GM19463 (cell line): ENCODE results near the gene ZNF281.

Source experiments
- ATAC-seq: cut with Tn5 transposase; IDR thresholded peaks from one replicate; pipeline ENCODE4 v1.9.1; 2021; ENCODE audit warnings: mild to moderate bottlenecking, moderate library complexity; ENCODE audit not compliant: unreplicated experiment

Gene ZNF281

GRCh38 chr1:200392625-200393185, 17.1 kb downstream of the ZNF281 start:
- no peak for ATAC-seq

- ATAC-seq: no peak
Observed at GRCh38 chr1:200391747-200392146, 18.1 kb downstream of the ZNF281 start.

GRCh38 chr1:200388791-200389190, 21.0 kb downstream of the ZNF281 start:
- no peak for ATAC-seq

DNA sequence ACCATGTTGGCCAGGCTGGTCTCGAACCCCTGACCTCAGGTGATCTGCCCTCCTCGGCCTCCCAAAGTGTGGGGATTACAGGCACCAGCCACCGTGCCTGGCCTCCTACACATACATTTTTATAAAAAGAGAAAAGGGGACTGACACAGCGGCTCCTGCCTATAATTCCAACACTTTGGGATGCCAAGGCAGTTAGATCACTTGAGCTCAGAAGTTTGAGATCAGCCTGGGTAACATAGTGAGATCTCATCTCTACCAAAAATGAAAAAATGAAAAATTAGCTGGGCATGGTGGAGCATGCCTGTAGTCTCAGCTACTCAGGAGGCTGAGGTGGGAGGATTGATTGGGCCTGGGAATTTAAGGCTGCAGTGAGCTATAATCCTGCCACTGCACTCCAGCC, 23.4 kb downstream of the ZNF281 start:
- ATAC-seq: no peak

DNA sequence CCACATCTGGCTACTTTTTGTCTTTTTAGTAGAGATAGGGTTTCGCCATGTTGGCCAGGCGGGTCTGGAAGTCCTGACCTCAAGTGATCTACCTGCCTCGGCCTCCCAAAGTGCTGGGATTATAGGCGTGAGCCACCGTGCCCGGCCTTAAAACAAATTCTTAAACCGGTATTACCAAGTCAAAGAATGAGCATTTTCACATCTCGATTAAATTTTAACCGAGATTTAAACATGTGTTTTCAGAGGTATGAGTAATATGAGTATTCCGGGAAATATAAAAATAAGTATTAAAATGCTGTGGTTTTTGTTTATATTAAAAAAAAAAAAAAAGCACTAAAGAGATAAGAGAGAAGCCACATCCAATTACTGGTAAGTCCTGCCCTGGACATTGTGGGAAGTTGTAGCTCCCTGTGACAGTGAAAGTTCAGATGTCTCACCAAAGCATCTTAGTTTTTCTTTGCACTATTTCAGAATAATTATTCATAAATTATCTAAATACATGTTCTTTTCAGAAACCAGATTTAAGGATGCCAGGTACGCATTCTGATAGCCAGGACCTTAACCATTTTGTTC, 24.9 kb downstream of the ZNF281 start:
- no peak for ATAC-seq

GRCh38 chr1:200381256-200381984, 28.4 kb downstream of the ZNF281 start:
- ATAC-seq: no peak

- ATAC-seq: peak; percentile 85
Observed at GRCh38 chr1:200380589-200381021, 29.2 kb downstream of the ZNF281 start.

DNA sequence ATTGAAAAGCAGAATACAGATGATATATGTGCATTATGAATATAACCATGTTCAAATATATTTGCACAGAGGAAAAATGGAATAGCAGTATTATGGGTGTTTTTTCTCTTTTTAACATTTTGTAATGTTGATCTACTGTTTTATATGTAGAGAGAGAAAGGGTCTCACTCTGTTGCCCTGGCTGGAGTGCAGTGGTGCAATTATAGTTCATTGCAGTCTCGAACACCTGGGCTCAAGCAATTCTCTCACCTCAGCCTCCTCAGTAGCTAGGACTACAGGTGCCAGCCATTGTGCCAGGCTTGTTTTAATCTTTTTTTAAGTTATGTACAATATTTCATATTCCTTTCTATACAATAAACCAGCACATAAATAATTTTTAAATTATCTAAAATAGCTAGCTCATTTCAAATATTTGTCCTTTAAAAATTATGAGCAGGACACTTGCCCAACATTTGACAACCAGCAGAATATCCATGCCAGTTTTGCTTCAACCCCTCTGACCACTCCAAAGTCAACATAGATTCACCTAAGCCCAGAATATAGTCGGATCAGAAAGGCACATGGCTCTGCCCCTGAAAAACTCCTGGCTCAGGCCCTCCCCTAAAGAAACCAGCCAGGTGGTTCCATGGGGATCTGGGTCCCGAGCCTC, 29.8 kb downstream of the ZNF281 start:
- no peak for ATAC-seq

DNA sequence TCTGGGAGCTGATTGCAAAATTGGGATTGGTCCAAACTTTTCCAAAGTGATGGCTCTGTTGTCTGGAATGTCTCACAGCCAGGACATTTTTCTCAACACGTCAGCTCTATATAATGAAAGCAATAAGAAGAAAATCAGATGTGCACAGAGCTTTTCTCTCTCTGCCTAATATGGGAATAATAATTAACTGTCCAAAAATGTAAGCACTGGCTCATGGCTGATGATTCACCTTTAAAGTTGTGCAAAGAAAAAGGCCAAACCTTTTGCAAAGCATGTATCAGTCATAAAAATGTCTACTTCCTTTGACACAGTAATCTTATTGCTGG, 30.4 kb downstream of the ZNF281 start:
- no peak for ATAC-seq

DNA sequence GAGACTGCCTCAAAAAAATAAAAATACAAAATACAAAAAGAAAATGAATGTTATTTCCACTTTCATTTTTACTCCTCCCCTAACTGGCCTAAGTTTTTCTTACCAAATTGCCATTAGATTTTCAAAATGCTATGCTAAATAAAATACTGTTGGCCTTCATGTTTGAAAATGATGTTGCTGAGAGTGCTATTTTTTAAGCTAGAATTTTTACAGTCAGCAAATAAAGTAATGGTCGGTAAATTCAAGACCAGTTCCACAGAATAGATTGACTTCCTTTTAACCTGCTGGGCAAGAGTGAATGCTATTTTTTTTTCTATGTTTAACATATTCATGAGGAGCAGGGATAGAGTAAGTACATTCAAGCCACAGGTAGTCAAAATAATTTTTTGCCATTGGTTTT, 31.7 kb downstream of the ZNF281 start:
- ATAC-seq: no peak

DNA sequence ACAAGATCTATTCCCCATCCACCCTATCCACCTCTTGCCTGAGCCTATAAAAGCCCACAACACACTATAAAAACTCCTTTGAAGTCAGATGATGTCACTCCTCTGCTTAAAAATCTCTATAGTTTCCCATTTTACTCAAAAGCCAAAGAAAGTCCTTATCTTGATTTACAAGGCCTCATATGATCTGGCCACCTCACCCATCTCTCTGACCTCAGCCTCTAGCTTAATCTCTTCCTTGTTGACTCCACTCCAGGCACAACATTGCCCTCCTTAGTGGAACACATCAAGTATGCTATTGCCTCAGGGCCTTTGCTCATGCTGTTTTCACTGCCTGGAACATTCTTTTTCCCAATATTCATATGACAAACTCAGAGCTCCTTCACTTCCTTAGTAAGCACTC, 33.3 kb downstream of the ZNF281 start:
- no peak for ATAC-seq

DNA sequence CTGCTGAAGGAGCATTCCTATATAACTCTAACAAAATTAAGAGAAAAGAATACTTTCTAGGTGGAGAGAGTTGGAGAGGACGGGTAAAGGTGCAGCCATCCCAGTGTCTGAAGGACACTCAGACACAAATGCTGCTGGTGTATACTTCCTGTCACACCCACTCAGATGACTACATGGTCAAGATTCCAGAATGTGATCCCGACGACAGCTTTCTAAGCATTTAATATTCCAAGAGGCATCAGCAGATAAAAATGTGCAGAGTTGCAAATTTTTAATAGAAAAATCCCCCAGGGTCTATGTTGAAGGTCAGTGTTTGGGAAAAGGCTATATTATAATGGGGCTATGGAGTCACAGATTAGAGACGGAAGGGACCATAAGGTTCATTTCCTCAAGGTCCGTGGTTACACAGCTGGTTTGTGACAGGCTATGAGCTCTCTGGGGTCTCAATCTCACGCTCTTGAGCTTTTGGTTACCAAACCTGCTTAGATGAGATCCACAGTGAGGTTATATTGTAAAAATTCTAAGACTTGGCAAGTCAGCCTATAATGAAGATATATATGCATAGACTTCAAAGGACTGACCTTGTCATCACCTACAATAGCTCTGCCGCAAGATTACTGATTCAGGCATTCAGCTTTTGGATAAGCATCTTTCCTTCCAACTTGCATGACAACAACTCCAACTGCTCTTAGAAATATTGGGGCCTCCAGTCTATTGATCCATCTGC, 35.1 kb downstream of the ZNF281 start:
- ATAC-seq: no peak

DNA sequence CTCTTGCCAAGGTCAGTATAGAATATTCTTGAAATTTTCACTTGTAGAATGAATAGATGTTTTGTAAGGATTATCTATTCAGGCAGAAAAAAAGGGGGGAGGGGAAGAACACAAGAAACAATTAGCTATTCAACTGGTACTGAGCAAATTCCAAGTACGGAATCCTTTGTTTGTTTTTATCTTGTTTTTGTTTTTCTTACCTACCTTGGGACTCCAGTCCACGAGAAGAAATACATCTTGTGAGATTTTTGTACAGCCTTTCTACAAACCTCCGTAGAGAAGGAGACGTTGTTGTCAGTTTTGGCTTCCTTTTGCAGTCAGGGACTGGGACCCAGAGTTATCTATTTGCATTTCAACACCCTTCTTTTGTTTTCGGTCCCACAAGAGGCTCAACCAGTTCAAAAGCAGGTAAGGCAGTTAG, 36.0 kb downstream of the ZNF281 start:
- peak; percentile 50 for ATAC-seq

- no peak for ATAC-seq
Observed at GRCh38 chr1:200372885-200373181, 37.0 kb downstream of the ZNF281 start.

- no peak for ATAC-seq
Observed at GRCh38 chr1:200372095-200372884, 37.5 kb downstream of the ZNF281 start.

GRCh38 chr1:200369706-200370105, 40.1 kb downstream of the ZNF281 start:
- ATAC-seq: no peak

DNA sequence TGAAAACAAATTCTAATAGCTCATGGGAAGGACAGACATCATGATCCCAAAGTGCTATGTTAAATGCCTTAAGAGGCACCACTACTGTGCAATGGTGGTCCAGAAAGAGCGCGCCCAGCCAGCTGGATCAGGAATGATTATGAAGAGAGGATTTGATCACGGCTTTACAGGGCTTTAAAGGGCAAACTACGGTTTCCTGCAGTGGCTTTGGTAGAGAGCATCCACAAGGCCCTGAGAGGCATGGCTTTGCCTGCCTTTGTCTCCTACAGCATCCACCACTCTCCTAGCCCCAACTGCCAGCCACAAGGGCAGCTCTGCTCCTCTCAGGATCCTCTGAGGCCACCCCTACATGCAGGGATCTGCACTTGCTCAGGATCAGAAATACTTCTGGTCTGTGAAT, 40.7 kb downstream of the ZNF281 start:
- no peak for ATAC-seq

GRCh38 chr1:200368556-200368955, 41.3 kb downstream of the ZNF281 start:
- no peak for ATAC-seq

DNA sequence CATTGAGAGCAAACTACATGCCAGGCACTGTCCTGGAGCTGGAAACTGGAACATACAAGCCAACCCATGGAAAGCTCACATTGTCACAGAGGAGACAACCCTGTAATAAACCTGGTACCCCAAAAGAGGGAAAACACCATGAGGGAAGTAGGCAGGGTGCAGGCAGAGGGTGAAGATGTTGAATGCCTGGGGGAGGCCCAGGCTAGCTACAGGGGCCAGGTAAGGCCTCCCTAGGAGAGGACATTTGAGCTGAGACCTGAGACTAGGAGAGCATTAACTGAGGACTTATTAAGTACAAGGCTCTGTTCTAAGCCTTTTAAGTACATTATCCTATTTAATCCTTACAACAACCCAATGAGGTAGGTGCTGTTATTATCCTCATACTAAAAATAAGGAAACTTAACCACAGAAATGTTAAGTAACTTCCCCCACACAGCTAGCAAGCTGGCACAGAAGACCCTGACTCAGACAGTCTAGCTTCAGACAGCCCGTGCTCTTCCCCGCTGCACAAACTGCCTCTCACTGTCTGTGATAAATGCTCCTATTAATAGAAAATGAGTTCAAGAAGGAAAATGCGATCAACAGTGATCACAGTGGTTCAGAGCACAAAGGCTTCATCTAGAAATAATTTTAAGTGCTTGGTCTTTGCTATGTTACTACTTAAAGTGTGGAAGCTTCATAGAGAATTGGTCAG, 41.8 kb downstream of the ZNF281 start:
- ATAC-seq: no peak

GRCh38 chr1:200366577-200367253, 43.1 kb downstream of the ZNF281 start:
- no peak for ATAC-seq
